Ovary (tissue), 1 donor: ENCODE measurements around the gene FLYWCH2.

Experiments
- EP300 ChIP-seq: sonication (generic); formaldehyde crosslinking; IDR thresholded peaks from one replicate; pipeline ENCODE4 v1.6.1; 2017; ENCODE audit warnings: antibody characterized with exemption
- POLR2A ChIP-seq: fragments of 450-650 bp; IDR thresholded peaks from one replicate; pipeline ENCODE4 v1.6.1; 2017; ENCODE audit warnings: antibody characterized with exemption, mild to moderate bottlenecking, moderate library complexity

GRCh38 chr16:2898831-2899563 lies 16.0 kb downstream of the FLYWCH2 start:
- TF ChIP-seq POLR2A (no peak), EP300 (no peak)
